Measurements from ENCODE around the gene ODC1. TPM values are rescaled to one million over a fixed set of nuclear protein-coding genes. Genes with fewer than 3 reads are reported as not detected.
A peak's percentile ranks its signal among the peaks of the same experiment; 100 is the strongest.

ODC1 gene
- total RNA-seq, 1 experiment from 2014 or later = 441 TPM

DNA sequence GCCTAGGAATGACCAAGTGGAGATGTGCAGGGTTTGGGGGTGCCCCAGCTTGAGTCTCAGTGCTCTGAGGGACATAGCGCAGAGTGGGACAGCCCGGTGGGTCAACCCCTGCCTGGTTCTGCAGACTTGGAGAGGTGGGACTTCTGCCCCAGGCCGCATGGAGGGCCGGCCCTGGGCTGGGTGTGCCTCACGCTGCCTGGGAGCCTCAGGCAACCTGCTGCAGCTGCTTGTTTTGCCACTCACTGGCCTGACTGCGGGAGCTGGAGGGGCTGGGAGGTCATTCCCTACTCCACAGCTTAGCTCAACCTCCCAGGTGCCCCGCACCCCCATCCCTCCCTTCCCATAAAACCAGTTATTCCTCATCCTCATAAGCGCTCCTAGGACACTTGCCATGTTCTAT is 33.1 kb downstream of the ODC1 start:
- DNase-seq (ENCODE audit: low read depth) = no peak

DNA sequence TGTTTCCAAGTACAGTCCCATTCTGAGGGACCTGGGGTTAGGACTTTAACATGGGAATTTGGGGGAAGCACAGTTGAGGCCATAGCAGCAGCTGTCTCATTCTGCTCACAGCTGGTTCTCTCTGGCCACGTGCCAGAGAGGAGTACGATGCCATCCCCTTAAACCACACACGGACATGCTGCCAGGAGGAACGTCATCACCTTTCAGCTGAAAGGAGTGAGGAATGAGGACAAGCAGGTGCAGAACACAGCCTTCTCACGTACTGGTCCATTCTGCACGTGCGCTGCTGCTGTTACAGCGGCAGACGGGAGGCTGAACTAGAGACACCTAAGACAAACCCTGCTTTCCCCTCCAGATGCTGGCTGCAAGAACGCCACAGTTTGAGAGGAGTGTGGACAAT is 33.5 kb downstream of the ODC1 start:
- peak; percentile 51 for DNase-seq (ENCODE audit: low read depth)

- DNase-seq (ENCODE audit: low read depth) = peak; percentile 74
Measured at GRCh38 chr2:10413991-10414451, 34.1 kb downstream of the ODC1 start.

GRCh38 chr2:10413503-10413902 is 34.6 kb downstream of the ODC1 start:
- DNase-seq (ENCODE audit: low read depth) = no peak

DNA sequence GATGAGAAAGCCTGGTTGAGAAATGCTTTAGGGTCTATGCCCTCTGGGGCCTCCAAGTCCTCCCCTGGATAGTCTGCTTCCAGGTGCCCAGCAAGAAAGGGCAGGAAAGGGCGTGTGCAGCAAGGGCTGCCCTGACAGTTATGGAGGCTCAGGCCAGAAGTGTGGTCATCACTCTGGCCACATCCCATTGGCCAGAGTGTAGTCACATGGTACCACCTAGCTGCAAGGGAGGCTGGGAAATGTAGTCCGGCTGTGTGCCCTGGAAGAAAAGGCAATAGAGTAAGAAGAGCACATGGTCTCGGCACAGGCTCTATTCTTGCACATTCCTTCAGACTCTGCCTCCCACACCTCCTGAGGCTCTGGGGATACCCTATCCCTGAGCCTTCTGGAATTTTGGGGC is 35.7 kb downstream of the ODC1 start:
- DNase-seq (ENCODE audit: low read depth) = peak; percentile 68

DNA sequence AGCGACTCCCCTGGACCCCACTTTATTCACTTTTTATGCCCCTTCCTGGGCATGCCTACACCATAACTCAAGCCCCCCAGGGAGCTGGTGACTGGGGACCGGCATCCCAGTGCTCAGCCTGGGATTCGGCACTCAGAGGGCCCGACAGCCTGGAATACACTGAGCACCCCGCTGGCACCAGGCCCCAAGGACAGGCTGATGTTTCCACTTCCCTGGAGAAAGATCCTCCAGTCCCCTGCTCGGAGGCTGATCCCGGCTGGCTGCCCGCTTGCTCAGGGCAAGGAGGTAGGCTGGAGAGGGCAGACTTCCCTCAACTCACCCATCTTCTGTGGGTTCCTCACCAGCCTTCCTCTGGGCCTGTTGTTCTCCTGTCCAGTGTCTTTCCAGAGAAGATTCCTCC is 36.6 kb downstream of the ODC1 start:
- no peak for DNase-seq (ENCODE audit: low read depth)

DNA sequence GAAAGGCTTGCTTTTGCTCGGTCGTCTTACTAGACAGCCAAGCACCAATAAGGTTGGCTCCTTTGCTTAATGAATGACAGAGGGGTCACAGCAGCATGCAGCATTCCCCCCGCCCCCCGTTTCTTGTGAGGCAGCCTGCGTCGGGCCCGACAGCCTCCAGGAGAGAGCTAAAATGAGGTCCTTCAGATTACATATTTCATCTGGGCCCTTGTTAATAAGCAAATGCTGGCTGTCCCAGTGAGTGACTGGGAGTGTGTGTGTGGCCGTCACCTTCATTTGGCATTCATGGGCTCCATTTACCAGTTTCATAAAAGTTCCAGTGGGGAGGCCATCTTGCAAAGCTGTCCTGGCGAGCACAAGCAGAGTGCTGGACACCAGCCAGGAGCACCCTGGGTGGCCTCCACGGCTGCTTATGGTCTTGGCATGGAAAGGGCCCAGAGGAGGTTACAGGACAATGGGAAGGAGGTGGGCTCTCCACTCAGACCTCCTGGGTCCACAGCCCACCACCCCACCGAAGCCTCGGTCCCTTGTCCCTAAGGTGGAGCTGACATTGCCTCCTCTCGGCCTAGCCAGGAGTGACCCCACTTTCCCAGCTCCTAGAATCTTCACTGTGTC is 37.2 kb downstream of the ODC1 start:
- no peak for DNase-seq (ENCODE audit: low read depth)

DNA sequence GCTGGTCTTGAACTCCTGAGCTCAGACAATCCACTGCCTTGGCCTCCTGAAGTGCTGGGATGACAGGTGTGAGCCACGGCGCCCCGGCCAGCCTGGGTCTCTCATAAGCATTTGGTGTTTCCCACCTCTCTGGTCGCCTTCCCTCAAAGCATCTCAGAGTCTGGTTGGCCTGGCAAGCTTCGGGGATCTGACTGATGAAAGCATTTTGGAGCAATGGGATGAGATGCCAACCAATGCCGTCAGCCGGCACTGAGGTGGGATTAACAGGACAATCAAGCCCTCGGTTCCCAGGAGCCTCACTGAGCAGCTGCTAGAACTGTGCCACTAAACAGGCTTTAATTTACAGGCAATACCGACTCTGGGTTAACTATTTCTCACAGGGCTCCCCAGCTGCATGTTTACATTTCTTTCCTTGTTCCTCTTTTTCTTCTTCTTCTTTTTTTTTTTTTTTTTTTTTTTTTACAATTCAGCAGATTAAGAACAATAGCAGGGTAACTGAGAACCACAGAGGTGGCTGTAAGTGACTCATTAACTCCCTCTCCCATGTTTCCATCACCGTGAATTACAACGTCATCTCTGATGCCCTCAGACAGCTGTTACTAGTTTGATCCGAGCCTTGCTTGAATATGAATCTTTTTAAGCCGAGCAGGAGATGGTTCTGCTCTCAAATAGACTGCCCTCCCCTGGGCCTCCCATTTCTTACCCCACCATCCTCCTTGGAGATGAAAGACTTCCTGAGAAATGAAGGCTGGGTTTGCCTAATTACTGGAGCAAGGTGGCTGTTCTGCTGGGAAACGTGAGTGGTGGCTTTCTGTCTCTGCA is 37.9 kb downstream of the ODC1 start:
- no peak for DNase-seq (ENCODE audit: low read depth)

DNA sequence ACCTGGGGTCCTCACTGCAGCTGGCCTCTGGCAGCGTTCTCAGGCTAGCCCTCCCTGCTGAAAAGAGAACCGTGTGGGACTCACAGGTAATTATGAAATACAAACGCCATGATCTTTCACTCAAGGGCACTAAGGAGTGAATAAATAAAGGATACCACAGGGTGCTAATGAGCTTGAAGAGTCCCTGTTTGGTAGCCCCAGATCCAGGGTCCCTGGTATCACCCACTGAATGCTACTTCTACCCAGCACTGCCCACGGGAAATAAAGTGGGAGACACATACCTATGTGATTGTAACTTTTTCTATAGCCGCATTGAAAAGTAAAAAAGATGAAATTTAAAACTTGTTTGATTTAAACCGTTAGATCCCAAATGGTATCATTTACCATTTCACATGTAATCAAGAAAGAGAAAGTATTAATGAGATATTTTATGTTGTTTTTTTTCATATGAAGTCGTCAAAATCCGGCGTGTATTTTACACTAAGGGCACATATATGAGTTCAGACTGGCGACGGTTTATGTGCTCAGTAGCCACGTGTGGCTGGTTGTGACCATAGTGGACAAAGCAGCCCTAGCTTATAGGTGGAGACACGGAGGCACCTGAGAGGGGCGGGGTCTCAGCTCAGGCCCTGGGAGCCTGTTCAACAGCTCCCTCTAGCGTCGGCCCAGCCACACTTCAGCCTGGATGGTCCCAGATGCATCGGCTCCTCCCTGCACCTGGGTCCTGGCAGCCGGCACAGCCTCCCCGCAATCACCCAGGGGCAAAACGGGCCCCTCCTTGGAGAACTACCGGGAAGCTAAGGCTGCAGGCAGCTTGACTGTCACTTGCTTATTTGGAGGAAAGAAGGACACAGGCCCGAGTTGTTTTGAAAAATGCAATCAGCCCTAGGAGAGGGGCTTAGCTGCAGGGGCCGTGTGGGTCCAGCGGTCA is 39.2 kb downstream of the ODC1 start:
- DNase-seq (ENCODE audit: low read depth) = peak; percentile 91

DNA sequence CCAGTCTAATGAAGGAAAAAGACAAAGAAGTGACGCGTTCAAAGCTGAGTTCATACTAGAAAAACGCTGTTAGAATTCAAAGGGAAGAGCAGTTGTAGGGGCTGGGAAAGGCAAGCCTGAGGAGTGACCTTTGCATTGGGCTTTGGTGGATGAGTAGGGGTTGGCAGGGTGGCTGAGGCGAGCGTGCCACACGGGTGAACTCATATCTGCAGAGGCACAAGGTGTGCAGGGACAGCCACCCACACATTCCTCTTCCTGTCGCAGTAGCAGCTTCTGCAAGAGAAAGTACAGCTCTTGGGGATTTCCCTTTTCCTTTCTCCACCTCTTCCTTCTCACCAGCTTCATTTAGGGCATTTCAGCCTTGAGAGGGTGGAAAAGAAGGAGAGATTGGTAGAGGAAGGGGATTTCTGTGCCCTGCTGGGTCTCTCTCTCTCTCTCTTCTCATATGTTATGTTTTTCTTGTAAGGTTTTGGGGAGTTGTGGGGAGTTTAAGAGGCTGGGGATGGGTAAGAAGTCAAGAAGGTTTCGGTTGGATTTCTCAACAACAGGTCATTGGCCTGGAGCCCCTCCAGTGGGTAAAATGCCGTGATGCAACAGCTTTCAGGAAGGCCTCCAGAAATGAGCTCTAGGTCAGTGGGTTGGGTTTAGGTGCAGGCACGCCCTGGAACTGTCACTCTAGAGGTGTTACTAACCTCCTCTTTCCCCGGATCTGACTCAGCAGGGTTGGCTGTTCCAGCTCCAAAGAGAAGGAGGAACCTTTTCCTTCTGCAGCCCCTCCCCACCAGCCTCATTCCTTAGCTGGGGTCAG is 40.1 kb downstream of the ODC1 start:
- DNase-seq (ENCODE audit: low read depth) = peak; percentile 96

DNA sequence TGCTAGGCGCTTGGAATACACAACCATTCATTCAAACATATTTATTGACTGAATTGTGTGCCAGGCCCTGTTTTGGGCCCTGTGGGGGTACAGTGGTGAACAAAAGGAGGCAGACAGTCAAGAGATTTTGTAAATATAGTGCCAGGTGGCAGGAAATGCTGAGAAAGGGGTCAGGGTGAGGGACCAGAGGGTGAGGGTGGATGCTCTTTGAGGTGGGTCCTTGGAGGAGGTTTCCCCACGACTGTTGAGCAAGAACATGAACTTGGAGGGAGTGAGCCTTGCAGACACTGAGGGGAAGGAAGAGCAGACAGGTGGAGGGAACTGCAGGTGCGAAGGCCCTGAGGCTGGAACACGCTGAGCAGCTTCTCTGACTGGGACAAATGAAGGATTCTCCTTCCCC is 40.7 kb downstream of the ODC1 start:
- DNase-seq (ENCODE audit: low read depth) = no peak

- no peak for DNase-seq (ENCODE audit: low read depth)
Measured at GRCh38 chr2:10406491-10407188, 41.5 kb downstream of the ODC1 start.

- no peak for DNase-seq (ENCODE audit: low read depth)
Measured at GRCh38 chr2:10406016-10406415, 42.1 kb downstream of the ODC1 start.

DNA sequence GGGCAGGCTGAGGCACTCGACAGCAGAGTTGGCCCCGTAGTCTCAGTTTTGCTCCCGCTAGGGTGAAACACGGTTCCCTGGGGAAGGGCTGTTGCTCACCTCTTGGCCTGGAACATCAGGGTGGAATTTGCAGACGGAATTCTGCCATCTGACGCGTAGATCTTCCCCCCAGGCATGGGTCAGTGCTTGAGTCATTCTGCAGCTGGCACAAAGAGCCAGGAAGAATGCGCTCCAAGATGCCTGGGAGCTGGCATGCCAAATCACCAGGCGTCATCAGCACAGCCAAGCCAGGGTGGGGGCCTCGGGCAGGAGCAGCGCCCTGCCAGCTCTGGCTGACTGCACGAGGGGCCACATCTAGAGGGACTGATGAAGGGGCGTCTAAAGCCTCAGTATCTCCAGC is 42.7 kb downstream of the ODC1 start:
- DNase-seq (ENCODE audit: low read depth) = peak; percentile 97

- peak; percentile 60 for DNase-seq (ENCODE audit: low read depth)
Measured at GRCh38 chr2:10404324-10405143, 43.6 kb downstream of the ODC1 start.

GRCh38 chr2:10402653-10403215 is 45.4 kb downstream of the ODC1 start:
- no peak for DNase-seq (ENCODE audit: low read depth)

GRCh38 chr2:10402062-10402585 is 46.0 kb downstream of the ODC1 start:
- peak; percentile 46 for DNase-seq (ENCODE audit: low read depth)

GRCh38 chr2:10400978-10401951 is 46.9 kb downstream of the ODC1 start:
- no peak for DNase-seq (ENCODE audit: low read depth)
